BJ (cell line): ENCODE results near the gene RFX4. TPM values are rescaled to one million over a fixed set of nuclear protein-coding genes. Genes with fewer than 3 reads are reported as not detected.

Source experiments
- CTCF ChIA-PET: fragments of 350-600 bp; formaldehyde crosslinking; extraction: SDS; loops from one replicate; lab custom pipeline; 2021; ENCODE audit warnings: antibody characterized with exemption, inconsistent platforms; lab: Yijun Ruan, JAX
- POLR2A ChIA-PET: fragments of 300-600 bp; sonication (Branson Sonifier 250); formaldehyde crosslinking; extraction: SDS; loops from one replicate; lab custom pipeline; 2021; ENCODE audit warnings: antibody characterized with exemption; lab: Charles Lee
- DNase-seq: peaks from one replicate; pipeline ENCODE4 v3.0.0-alpha.2; 2011; ENCODE audit warnings: low read depth
- H3K27me3 ChIP-seq: 2 replicates; pipeline ENCODE4 v1.6.0; 2011; ENCODE audit warnings: low read length; ENCODE audit not compliant: control insufficient read depth, insufficient read depth
- H3K36me3 ChIP-seq: 2 replicates; pipeline ENCODE4 v1.5.1; 2011; ENCODE audit warnings: low read length; ENCODE audit not compliant: control insufficient read depth, insufficient read depth
- H3K4me3 ChIP-seq: 2 replicates; pipeline ENCODE4 v1.5.1; 2011; ENCODE audit warnings: low read depth, mild to moderate bottlenecking, control low read depth, low read length
- CTCF ChIP-seq: IDR thresholded peaks from 2 replicates; pipeline ENCODE4 v1.5.1; 2011; ENCODE audit warnings: low read depth, mild to moderate bottlenecking, control low read depth, inconsistent platforms, low read length, moderate library complexity; ENCODE audit not compliant: insufficient read depth
- polyA plus RNA-seq: library from polyadenylated mRNA; depleted of rRNA; stranded (reverse); fragments of >200 nt; gene quantifications from 2 replicates; pipeline ENCODE4 v1.2.3, GENCODE V29; 2011

Gene RFX4
- polyA plus RNA-seq, 1 experiment = not detected

DNA sequence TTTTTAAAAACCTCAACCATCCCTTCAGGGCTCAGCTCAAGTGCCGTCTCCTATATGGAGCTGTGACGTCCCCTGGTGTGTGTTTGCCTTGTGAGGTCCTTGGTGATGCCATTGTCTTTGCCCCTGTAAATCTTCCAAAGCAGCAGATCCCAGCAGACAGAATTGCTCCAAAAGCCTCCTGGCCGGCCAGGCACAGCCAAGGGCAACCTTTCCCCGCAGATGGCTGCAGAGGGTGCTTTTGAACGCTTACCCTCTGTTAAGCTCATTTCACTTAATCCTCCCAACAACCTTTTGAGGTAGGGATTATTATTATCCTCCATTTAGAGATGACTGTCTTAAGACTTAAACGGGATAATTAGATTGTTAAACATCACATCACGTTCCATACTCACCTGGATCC is 51.4 kb downstream of the RFX4 start:
- CTCF ChIA-PET = interaction anchor here (1.3 kb wide), 1 partner anchor 207 kb away, joined by 3 read pairs; no protein-coding TSS in a partner anchor

DNA sequence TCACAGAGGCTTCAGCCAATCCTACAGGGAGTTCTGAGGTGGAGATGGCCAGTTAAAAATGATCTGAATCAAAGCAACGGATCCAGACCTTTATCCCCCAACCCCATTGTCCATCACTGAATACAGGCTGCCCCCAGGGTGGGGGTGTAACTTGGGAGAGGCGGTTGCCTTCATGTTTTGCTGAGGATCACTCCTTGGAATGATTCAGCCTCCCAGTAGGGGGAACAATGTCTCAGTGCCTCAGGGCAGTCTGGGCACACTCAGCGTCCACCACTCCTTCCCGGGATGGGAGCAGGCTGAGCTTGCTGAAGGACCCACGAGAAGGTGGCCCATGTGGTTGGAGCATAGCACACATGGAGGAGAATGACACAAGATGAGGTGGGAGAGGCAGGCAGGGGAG is 60.2 kb downstream of the RFX4 start:
- no peaks in the 10 kb centered on the region for H3K36me3 ChIP-seq
- POLR2A ChIA-PET = no interaction called here
- no peak for DNase-seq

More for the DNA sequence above, 51.4 kb downstream of the RFX4 start:
- POLR2A ChIA-PET = no interaction called here
- no peak for TF ChIP-seq CTCF
- Histone ChIP-seq H3K36me3 (no peaks in the 10 kb centered on the region), H3K27me3 (no peaks in the 10 kb centered on the region), H3K4me3 (no peak overlapping the region)
- no peak for DNase-seq

DNA sequence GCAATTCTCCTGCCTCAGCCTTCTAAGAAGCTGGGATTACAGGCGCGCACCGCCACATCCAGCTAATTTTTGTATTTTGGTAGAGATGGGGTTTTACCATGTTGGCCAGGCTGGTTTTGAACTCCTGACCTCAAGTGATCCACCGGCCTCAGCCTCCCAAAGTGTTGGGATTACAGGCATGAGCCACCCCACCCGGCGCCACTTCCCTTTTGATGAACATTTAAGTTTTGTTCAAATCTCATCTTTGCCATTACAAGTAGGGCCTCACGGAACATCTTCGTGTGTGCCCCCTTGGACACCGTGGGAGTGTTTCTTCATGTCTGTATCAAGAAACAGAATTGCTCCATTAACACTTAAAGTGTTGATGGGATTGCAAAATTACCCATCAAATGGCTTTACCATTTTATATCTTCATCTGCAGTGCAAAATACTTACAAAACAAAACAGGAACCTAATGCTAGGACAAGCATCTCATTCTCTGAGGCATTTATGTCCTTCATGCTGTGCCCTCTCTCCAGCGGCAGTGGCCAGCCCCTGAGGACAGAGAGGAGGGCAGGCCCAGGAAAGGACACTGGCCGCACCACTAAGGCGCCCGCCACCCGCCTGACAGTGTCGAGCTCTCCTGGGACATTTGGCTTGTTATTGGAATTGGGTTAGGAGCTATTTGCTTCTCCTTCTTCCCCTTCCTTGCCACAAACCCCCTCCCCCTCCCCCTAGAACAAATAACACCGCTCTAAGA is 61.7 kb downstream of the RFX4 start:
- Histone ChIP-seq H3K27me3 (no peaks in the 10 kb centered on the region), H3K36me3 (no peaks in the 10 kb centered on the region), H3K4me3 (no peak overlapping the region)
- no peak for TF ChIP-seq CTCF
- DNase-seq = no peak
- POLR2A ChIA-PET = no interaction called here
- CTCF ChIA-PET = no interaction called here

More for the DNA sequence above, 60.2 kb downstream of the RFX4 start:
- CTCF ChIA-PET = no interaction called here
- H3K27me3 ChIP-seq = no peaks in the 10 kb centered on the region
- no peak overlapping the region for H3K4me3 ChIP-seq
- TF ChIP-seq CTCF = no peak

GRCh38 chr12:106645074-106645421 is 62.2 kb downstream of the RFX4 start:
- no peaks in the 10 kb centered on the region for H3K36me3 ChIP-seq
- no peak overlapping the region for H3K4me3 ChIP-seq
- DNase-seq = no peak
- POLR2A ChIA-PET = no interaction called here
- no peak for TF ChIP-seq CTCF
- no peaks in the 10 kb centered on the region for H3K27me3 ChIP-seq
- CTCF ChIA-PET = no interaction called here

DNA sequence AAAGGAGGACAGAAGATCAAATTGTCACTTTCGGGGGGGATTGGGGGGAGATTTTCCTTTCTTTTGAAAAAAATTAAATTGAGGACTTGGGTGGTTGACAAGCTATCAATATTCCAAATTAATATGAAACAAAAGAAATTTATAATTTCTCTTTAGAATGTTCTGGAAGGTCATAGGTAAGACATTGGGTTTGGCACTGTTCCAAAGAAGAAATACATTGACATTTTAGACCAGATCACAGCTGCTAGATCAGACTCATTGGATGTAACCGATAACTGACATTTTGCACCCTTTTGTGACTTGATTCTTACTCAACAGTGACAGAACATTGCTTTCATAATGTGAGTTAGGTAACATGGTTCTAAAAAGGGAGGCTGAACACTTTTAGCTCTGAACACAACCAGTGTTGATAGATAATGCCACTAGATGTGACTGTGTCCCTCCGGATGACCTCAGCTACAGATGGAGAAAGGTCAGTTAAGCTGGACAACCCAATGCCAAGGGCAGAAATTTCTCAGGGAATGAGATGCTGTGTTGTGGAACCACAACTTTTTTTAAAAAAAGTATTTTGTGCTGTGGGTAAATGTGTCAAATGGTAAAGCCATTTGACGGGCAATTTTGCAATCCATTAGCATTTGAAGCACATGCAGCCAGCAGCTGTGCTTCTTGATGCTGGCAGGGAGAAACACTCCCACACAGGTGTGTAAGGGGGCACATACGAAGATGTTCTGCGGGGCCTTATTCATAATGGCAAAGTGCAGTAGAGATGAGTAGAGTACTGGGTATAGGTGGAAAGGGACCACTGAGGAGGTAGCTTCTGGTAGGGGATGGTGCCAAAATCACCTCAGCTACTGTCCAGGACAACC is 62.9 kb downstream of the RFX4 start:
- ChIA-PET CTCF (no interaction called here), POLR2A (no interaction called here)
- no peaks in the 10 kb centered on the region for H3K27me3 ChIP-seq
- no peak overlapping the region for H3K4me3 ChIP-seq
- TF ChIP-seq CTCF = no peak
- H3K36me3 ChIP-seq = no peaks in the 10 kb centered on the region
- DNase-seq = no peak
